Body of pancreas (tissue), 4 donors: ENCODE measurements around the gene PKD2.

Experiments
- CTCF ChIP-seq, 7 experiments: fragments of 450-650 bp in 4 of 7; fragments of 200-600 bp in 3 of 7; sonication (generic) in 3 of 7; IDR thresholded peaks; one replicate each; pipeline ENCODE4 v1.5.1; 2016 to 2019; ENCODE audit warnings: antibody characterized with exemption in 7 of 7
- POLR2A ChIP-seq, 3 donors: fragments of 450-650 bp; IDR thresholded peaks; one replicate each; pipeline ENCODE4 v1.6.1; 2016; ENCODE audit warnings: antibody characterized with exemption in 3 of 3, mild to moderate bottlenecking in 2 of 3

DNA sequence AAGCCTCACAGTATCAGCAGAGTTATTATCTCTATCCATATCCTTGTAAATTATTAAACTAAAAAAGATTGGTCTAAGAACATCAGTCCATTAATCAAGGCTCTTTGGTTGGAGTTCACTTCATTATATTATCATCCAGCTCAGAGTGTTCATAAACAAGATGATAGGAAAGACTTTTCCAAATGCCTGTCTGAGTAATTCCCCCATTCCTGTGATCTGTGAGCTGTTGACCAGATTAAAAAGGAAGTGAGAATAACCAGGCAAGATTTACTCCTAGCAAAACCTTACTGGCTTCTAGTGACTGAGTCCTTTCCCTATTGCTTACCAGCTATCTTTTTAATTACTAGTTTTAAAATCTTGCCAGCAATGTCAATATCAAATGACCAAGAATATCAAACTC, 14.9 kb downstream of the PKD2 start:
- TF ChIP-seq CTCF (IDR thresholded peaks at IDR 0.05) = no peak
- TF ChIP-seq POLR2A (IDR thresholded peaks at IDR 0.05) = no peak
